HepG2 (cell line): ENCODE measurements around the gene VKORC1. TPM values are rescaled to one million over a fixed set of nuclear protein-coding genes. Genes with fewer than 3 reads are reported as not detected.

Experiments
- ATF7-NPFF ChIP-seq: sonication (generic); formaldehyde crosslinking; IDR thresholded peaks from 2 replicates; pipeline ENCODE4 v1.8.1; 2023; ENCODE audit warnings: mild to moderate bottlenecking, low read depth, missing genetic modification reagents, moderate library complexity
- BRD4 ChIP-seq: sonication (generic); formaldehyde crosslinking; IDR thresholded peaks from 2 replicates; pipeline ENCODE4 v1.4.0; 2020; ENCODE audit warnings: missing genetic modification reagents
- CAMTA2 ChIP-seq: sonication (generic); formaldehyde crosslinking; IDR thresholded peaks from 2 replicates; pipeline ENCODE4 v1.4.0; 2020; ENCODE audit warnings: mild to moderate bottlenecking, missing genetic modification reagents, borderline replicate concordance
- GATA4 ChIP-seq: sonication (generic); IDR thresholded peaks from 2 replicates; pipeline ENCODE4 v1.6.1; 2016; ENCODE audit warnings: antibody characterized with exemption, low read depth, borderline replicate concordance
- KAT8 ChIP-seq: IDR thresholded peaks from 2 replicates; pipeline ENCODE4 v1.6.1; 2016; ENCODE audit warnings: missing genetic modification reagents, missing compliant biosample characterization
- LCORL ChIP-seq, 2 experiments: fragments of 450-650 bp in 1 of 2; sonication (generic) in 1 of 2; formaldehyde crosslinking in 1 of 2; IDR thresholded peaks; 2 replicates each; pipeline versions ENCODE4 v1.5.0 to v1.6.1; 2017 to 2020; ENCODE audit warnings: antibody characterized with exemption in 1 of 2, missing genetic modification reagents in 1 of 2
- SAP130 ChIP-seq: IDR thresholded peaks from 2 replicates; pipeline ENCODE4 v1.6.1; 2016; ENCODE audit warnings: low read depth
- SNAPC2 ChIP-seq: sonication (generic); formaldehyde crosslinking; IDR thresholded peaks from 2 replicates; pipeline ENCODE4 v1.8.1; 2022; ENCODE audit warnings: mild to moderate bottlenecking, missing genetic modification reagents
- ZNF251 ChIP-seq: sonication (generic); formaldehyde crosslinking; IDR thresholded peaks from 2 replicates; pipeline ENCODE4 v1.9.0; 2021; ENCODE audit warnings: mild to moderate bottlenecking, missing genetic modification reagents
- ZNF333 ChIP-seq: sonication (generic); formaldehyde crosslinking; IDR thresholded peaks from 2 replicates; pipeline ENCODE4 v1.4.0; 2020; ENCODE audit warnings: mild to moderate bottlenecking, missing genetic modification reagents, borderline replicate concordance
- ZNF496 ChIP-seq: sonication (generic); formaldehyde crosslinking; IDR thresholded peaks from 2 replicates; pipeline ENCODE4 v1.8.1; 2023; ENCODE audit warnings: mild to moderate bottlenecking, moderate library complexity, missing genetic modification reagents; ENCODE audit not compliant: insufficient replicate concordance
- ZNF547 ChIP-seq: sonication (generic); formaldehyde crosslinking; IDR thresholded peaks from 2 replicates; pipeline ENCODE4 v1.5.1; 2020; ENCODE audit warnings: mild to moderate bottlenecking, missing genetic modification reagents
- ZNF720 ChIP-seq: sonication (generic); formaldehyde crosslinking; IDR thresholded peaks from 2 replicates; pipeline ENCODE4 v1.4.0; 2020; ENCODE audit warnings: missing genetic modification reagents
- polyA plus RNA-seq, 8 experiments: library from polyadenylated mRNA; depleted of rRNA in 3 of 8; stranded (reverse) in 7 of 8; unstranded in 1 of 8; fragments of >200 nt; fragmentation: Illumina TruSeq in 4 of 8; extraction: Trizol in 4 of 8; gene quantifications; 2 replicates each; pipeline versions ENCODE4 v1.2.1 to v1.2.3, GENCODE V29; 2011 to 2016; ENCODE audit warnings: low read depth in 4 of 8, missing spikeins in 1 of 8, mixed read lengths in 1 of 8; ENCODE audit not compliant: insufficient read depth in 1 of 8
- total RNA-seq, 5 experiments: library from RNA; depleted of rRNA; stranded (reverse); fragments of >200 nt; fragmentation: Illumina TruSeq; extraction: Trizol; gene quantifications; 2 replicates each; pipeline ENCODE4 v1.2.3, GENCODE V29; 2016; ENCODE audit warnings: low read depth in 1 of 5
- TF ChIP-seq, protein P1 (sequence below): sonication (generic); formaldehyde crosslinking; conservative IDR thresholded peaks from 2 replicates; pipeline ENCODE4 v1.4.0; 2020; ENCODE audit warnings: missing genetic modification reagents
- TF ChIP-seq, protein P2 (sequence below): sonication (generic); formaldehyde crosslinking; IDR thresholded peaks from 2 replicates; pipeline ENCODE4 v1.4.0; 2020; ENCODE audit warnings: missing genetic modification reagents, borderline replicate concordance
- TF ChIP-seq, protein P3 (sequence below), 2 experiments: fragments of 450-650 bp in 1 of 2; sonication (generic) in 1 of 2; formaldehyde crosslinking; IDR thresholded peaks; 2 replicates each; pipeline versions ENCODE4 v1.5.0 to v1.8.0; 2020 to 2022; ENCODE audit warnings: mild to moderate bottlenecking in 1 of 2, missing genetic modification reagents in 1 of 2
- TF ChIP-seq, protein P4 (sequence below): sonication (generic); formaldehyde crosslinking; IDR thresholded peaks from 2 replicates; pipeline ENCODE4 v1.4.0; 2020; ENCODE audit warnings: missing genetic modification reagents

VKORC1 gene
- total and polyA plus RNA-seq, 2 of the 13 experiments (the other 11 are each of a cell fraction or from before 2014, with no cell fraction given): 141 to 615 TPM

DNA sequence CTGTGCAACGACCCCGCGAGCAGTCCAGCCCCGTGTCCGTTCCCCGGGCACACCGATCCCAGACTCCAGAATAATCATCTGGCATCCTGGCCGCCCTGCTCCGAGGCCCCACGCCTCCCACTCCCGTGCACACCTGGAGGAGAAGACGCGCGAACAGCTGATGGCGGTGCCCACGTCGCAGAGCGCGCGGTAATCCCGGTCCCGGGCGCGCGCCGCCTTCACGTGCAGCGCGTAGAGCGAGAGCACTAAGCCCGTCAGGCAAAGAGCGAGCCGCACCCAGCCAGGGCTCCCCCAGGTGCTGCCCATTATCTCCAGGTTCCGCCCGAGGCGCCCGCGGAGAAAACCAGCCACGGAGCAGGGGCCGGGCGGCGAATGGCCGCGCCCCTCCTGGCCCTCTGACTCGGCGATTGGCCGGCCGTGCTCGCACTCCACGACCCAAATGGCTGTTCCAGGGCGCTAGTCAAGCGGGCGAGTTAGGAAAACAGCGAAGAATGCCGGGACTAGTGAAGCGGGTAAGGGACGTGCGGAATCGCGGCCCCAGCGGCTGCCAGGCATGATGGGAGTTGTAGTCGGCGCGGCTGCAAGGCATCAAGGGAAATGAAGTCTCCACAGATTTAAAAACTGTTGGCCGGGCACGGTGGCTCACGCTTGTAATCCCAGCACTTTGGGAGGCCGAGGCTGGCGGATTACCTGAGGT is at the start of gene VKORC1 (continued):
- TF ChIP-seq LCORL (IDR thresholded peaks at IDR 0.05): no peak
- peak; percentile 85 for TF ChIP-seq LCORL (CRISPR knock-in tag; IDR thresholded peaks at IDR 0.05)
- 0 out of 2 replicates have a peak, but pooled peaks have one; percentile 3 for TF ChIP-seq SNAPC2 (CRISPR knock-in tag)
- no peak for TF ChIP-seq ZNF547 (CRISPR knock-in tag)
- 0 out of 2 replicates have a peak, but pooled peaks have one; percentile 64 for TF ChIP-seq BRD4 (CRISPR knock-in tag)
- TF ChIP-seq, protein P1, sequence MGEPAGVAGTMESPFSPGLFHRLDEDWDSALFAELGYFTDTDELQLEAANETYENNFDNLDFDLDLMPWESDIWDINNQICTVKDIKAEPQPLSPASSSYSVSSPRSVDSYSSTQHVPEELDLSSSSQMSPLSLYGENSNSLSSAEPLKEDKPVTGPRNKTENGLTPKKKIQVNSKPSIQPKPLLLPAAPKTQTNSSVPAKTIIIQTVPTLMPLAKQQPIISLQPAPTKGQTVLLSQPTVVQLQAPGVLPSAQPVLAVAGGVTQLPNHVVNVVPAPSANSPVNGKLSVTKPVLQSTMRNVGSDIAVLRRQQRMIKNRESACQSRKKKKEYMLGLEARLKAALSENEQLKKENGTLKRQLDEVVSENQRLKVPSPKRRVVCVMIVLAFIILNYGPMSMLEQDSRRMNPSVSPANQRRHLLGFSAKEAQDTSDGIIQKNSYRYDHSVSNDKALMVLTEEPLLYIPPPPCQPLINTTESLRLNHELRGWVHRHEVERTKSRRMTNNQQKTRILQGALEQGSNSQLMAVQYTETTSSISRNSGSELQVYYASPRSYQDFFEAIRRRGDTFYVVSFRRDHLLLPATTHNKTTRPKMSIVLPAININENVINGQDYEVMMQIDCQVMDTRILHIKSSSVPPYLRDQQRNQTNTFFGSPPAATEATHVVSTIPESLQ (CRISPR knock-in tag): no peak
- TF ChIP-seq ZNF333: no peak; the same call in 1 of the 2 replicates
- TF ChIP-seq SAP130: peak; percentile 98
- peak; percentile 63; the same call in 1 of the 2 replicates for TF ChIP-seq ZNF720
- TF ChIP-seq ZNF496 (CRISPR knock-in tag): no peak
- TF ChIP-seq, protein P2, sequence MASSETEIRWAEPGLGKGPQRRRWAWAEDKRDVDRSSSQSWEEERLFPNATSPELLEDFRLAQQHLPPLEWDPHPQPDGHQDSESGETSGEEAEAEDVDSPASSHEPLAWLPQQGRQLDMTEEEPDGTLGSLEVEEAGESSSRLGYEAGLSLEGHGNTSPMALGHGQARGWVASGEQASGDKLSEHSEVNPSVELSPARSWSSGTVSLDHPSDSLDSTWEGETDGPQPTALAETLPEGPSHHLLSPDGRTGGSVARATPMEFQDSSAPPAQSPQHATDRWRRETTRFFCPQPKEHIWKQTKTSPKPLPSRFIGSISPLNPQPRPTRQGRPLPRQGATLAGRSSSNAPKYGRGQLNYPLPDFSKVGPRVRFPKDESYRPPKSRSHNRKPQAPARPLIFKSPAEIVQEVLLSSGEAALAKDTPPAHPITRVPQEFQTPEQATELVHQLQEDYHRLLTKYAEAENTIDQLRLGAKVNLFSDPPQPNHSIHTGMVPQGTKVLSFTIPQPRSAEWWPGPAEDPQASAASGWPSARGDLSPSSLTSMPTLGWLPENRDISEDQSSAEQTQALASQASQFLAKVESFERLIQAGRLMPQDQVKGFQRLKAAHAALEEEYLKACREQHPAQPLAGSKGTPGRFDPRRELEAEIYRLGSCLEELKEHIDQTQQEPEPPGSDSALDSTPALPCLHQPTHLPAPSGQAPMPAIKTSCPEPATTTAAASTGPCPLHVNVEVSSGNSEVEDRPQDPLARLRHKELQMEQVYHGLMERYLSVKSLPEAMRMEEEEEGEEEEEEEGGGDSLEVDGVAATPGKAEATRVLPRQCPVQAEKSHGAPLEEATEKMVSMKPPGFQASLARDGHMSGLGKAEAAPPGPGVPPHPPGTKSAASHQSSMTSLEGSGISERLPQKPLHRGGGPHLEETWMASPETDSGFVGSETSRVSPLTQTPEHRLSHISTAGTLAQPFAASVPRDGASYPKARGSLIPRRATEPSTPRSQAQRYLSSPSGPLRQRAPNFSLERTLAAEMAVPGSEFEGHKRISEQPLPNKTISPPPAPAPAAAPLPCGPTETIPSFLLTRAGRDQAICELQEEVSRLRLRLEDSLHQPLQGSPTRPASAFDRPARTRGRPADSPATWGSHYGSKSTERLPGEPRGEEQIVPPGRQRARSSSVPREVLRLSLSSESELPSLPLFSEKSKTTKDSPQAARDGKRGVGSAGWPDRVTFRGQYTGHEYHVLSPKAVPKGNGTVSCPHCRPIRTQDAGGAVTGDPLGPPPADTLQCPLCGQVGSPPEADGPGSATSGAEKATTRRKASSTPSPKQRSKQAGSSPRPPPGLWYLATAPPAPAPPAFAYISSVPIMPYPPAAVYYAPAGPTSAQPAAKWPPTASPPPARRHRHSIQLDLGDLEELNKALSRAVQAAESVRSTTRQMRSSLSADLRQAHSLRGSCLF (CRISPR knock-in tag): no peak
- TF ChIP-seq ZNF251: no peak
- TF ChIP-seq KAT8 (CRISPR knock-in tag): peak; percentile 91
- TF ChIP-seq, protein P3, sequence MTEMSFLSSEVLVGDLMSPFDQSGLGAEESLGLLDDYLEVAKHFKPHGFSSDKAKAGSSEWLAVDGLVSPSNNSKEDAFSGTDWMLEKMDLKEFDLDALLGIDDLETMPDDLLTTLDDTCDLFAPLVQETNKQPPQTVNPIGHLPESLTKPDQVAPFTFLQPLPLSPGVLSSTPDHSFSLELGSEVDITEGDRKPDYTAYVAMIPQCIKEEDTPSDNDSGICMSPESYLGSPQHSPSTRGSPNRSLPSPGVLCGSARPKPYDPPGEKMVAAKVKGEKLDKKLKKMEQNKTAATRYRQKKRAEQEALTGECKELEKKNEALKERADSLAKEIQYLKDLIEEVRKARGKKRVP (CRISPR knock-in tag; IDR thresholded peaks at IDR 0.05): peak in 1 of 2 experiments; percentile 67; a peak in 2 of 4 replicates
- TF ChIP-seq GATA4: 0 out of 2 replicates have a peak, but pooled peaks have one; percentile 33
- peak; percentile 83; the same call in 1 of the 2 replicates for TF ChIP-seq CAMTA2 (CRISPR knock-in tag)
- TF ChIP-seq, protein P4, sequence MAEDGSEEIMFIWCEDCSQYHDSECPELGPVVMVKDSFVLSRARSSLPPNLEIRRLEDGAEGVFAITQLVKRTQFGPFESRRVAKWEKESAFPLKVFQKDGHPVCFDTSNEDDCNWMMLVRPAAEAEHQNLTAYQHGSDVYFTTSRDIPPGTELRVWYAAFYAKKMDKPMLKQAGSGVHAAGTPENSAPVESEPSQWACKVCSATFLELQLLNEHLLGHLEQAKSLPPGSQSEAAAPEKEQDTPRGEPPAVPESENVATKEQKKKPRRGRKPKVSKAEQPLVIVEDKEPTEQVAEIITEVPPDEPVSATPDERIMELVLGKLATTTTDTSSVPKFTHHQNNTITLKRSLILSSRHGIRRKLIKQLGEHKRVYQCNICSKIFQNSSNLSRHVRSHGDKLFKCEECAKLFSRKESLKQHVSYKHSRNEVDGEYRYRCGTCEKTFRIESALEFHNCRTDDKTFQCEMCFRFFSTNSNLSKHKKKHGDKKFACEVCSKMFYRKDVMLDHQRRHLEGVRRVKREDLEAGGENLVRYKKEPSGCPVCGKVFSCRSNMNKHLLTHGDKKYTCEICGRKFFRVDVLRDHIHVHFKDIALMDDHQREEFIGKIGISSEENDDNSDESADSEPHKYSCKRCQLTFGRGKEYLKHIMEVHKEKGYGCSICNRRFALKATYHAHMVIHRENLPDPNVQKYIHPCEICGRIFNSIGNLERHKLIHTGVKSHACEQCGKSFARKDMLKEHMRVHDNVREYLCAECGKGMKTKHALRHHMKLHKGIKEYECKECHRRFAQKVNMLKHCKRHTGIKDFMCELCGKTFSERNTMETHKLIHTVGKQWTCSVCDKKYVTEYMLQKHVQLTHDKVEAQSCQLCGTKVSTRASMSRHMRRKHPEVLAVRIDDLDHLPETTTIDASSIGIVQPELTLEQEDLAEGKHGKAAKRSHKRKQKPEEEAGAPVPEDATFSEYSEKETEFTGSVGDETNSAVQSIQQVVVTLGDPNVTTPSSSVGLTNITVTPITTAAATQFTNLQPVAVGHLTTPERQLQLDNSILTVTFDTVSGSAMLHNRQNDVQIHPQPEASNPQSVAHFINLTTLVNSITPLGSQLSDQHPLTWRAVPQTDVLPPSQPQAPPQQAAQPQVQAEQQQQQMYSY (CRISPR knock-in tag): peak; percentile 68
- TF ChIP-seq ATF7-NPFF (CRISPR knock-in tag): peak; percentile 80
